GM12872 (cell line): ENCODE data around the gene GSG1L.

Experiments used
- CTCF ChIP-seq: IDR thresholded peaks from 3 replicates; pipeline ENCODE4 v1.5.1; 2011; ENCODE audit warnings: low read depth, mild to moderate bottlenecking, low read length, moderate library complexity; ENCODE audit not compliant: insufficient read depth

Gene GSG1L

DNA sequence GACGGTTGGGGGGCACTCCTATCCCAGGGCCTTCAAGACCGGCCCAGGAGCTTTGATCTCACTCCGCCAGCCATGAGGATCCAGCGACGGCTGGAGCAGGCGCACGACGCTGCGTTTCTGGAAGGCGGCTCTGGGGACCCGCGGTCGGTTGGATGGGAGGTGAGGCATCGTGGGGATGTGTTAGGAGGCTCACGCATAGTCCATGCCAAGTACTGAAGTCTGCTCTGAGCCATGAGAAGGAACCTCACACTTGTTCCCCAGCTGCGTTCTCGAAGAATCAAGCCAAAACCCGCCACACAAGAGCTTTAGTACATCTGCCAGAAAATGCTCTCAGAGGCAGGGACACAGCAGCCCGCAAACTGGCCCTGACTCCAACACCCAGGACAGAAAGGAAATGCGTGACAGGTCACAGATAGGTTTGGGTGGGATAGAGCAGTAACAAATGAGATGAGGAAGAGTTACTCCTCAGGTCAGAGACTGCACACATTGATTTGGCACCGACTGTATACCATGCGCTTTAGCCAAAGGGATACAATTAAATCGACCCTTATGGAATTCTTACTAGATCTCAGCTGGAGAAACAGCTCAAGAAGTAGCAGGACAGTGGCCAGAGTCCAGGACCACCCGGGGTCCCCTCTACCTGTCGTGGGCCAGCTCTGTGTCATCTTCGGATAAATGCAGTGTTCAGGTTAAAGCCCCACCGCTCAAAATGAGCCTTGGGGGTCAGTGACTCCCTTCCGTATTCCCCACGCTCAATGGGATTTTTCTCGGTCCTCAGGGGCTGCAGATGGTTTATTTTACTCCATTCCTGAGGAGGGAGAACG is 6.7 kb upstream of the GSG1L start:
- no peak for TF ChIP-seq CTCF

DNA sequence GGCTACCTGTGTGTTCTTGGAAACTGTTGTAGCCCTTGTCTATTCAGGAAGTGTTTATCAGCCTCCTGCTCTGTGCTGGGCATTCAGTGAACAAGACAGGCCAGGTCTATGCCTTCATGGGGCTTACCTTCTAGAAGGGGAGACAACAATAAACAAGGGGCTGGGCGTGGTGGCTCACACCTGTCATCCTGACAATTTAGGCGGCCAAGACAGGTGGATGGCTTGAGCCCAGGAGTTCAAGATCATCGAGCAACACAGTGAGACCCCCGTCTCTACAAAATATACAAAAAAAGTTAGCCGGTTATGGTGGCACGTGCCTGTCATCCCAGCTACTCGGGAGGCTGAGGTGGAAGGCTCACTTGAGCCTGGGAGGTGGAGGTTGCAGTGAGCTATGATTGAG is 5.5 kb upstream of the GSG1L start:
- no peak for TF ChIP-seq CTCF

- no peak for TF ChIP-seq CTCF
These were observed 4.3 kb upstream of the GSG1L start for GRCh38 chr16:28067604-28068379.

DNA sequence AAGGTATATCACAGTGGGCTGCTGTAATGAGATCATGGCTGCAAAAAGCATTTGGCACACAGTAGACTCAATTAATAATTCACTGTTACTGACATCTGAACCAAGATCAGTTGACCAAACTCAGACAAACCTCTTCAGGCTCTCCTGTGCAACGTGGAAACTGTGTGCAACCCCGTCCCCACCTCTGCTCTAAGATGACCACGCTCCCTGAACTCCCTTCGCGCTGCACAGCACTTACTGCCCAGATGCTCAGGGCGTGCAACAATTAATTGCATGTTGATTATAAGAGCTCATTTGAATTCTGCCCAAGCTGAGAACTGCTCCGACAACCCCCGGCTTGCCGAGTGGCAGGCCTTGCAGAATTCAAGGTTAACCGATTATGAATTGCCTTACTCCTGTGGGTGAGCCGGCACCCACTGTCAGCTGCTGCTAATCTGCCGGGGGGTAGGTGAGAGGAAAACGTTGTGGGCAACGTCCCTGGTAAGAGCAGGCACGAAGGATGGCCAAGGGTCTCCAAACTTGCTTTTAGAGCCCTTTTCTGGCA is 1.3 kb upstream of the GSG1L start:
- no peak for TF ChIP-seq CTCF

DNA sequence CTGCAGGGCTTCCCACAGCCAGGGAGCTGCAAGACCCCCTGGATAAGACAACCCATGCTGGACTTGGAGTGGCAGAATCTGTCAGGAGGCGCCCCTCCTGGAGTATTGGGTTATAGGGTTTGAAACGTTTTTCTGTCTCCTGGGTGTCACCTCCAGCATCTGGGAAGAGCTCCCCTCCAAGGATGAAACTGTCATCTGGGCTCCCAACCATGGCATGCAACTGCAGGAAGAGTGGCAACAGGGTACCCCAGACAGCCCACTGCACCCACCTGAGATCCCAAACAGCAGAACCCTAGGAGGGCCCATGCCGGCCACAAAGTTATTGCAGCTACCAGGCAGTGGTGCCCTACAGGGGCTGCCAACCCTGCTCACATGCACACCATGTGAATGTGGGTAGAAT is 636 bp upstream of the GSG1L start:
- no peak for TF ChIP-seq CTCF

DNA sequence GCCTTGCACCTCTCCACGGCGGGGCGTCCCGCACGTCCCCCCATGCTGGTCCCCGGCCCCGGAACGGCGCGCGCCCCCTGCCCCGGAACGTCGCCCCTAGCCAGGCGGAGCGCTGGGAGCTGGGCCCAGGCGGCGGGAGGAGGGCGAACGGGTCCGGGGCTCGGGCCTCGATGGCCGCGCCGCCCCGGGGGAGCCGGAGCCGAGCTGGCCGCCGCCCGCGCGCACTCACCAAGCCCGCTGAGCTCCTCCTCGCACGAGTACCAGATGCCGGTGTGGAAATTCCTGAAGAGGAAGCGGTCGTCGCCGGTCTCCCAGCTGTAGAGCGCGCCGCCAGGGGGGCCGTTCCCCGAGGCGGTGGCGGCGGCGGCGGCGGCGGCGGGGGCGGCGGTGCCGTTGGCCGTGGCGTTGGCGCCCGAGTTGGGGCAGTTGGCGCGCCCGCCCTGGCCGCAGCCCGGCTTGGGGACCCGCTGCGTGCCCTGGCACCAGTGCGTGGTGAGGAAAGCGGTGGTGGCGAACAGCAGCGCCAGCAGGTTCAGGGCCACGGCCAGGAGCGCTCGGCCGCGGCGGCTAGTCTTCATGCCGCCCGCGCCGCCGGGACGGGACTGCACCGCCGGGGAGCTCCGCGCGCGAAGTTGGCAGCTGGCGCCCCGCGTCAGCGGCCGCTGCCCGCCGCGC is 530 bp downstream of the GSG1L start:
- no peak for TF ChIP-seq CTCF

- no peak for TF ChIP-seq CTCF
These were observed 1.2 kb downstream of the GSG1L start for GRCh38 chr16:28062261-28062846.
